ENCODE results near the gene FOXC1. TPM values are rescaled to one million over a fixed set of nuclear protein-coding genes. Genes with fewer than 3 reads are reported as not detected.

The FOXC1 gene
- total RNA-seq, 1 experiment from 2014 or later, result 6.7 TPM

DNA sequence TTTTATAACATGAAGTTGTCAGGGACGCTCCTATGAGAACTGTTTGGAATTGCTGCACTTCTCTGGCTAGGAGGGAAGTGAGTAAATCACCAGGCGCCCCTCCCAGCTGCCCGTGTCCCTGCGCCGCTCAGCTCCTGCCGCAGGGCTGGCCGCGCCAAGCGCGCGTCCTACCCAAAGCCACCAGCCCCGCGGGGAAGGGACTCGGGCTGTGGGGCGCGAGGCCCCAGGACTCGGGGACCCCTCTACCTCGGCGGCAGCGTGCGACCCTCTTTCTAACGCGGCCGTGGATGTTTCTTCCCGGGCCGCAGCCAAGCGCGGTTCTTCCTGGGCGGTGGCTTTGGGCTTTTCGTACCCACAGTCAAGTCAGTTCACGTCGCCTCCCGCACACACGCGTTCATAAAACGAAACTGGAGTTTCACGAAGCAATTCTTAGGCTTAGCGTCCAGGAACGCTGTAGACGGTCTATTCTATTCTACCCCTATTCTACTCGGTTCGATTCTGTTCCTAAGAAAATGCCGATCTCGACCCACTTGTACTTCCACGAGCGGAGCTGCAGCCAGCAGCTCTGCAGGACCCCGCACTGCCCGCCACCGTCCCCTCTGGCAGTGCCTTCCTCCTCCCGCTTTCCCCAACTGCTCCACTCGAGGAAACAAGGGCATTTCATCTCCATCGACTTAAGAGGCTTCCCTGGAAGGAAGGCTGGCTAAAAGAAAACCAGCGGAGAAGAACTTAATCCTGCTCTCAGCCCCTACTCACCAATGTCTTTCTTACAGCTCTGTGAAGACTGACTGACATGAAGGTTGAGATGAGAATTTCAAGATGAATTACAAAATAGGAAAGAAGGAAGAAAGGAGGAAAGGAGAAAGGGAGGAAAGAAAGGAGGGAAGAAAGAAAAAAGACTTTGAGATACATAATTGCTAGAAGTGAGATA is 15.4 kb downstream of the FOXC1 start:
- ATAC-seq (no peak), DNase-seq (ENCODE audit: low read depth, low spot score) (no peak)
- ChIA-PET CTCF (interaction anchor here (0.6 kb wide), 1 partner anchor 463 kb away, joined by 10 read pairs; no protein-coding TSS in a partner anchor), POLR2A (interaction anchor here (1.0 kb wide), 1 partner anchor 14 kb away, joined by 6 read pairs; no protein-coding TSS in a partner anchor)
- in situ Hi-C loops (cut with HindIII; ENCODE audit: low pct_unique_long_range_greater_than_20kb, low sequenced_read_pairs) (no loop called here), intact Hi-C loops (cut with micrococcal nuclease; ENCODE audit: unreplicated experiment) (no loop called here)
- H3K9me3 ChIP-seq (ENCODE audit: control insufficient read depth, insufficient read depth, low read depth, low read length), result no peaks in the 10 kb centered on the region
- H3K27me3 ChIP-seq (ENCODE audit: control insufficient read depth, insufficient read depth, low read length), result no peaks in the 10 kb centered on the region
- H3K4me1 ChIP-seq (ENCODE audit: control insufficient read depth, insufficient read depth, low read length), result no peaks in the 10 kb centered on the region
- no peaks in the 10 kb centered on the region for H3K36me3 ChIP-seq (ENCODE audit: control insufficient read depth, insufficient read depth, low read length)
- TF ChIP-seq, protein P1, sequence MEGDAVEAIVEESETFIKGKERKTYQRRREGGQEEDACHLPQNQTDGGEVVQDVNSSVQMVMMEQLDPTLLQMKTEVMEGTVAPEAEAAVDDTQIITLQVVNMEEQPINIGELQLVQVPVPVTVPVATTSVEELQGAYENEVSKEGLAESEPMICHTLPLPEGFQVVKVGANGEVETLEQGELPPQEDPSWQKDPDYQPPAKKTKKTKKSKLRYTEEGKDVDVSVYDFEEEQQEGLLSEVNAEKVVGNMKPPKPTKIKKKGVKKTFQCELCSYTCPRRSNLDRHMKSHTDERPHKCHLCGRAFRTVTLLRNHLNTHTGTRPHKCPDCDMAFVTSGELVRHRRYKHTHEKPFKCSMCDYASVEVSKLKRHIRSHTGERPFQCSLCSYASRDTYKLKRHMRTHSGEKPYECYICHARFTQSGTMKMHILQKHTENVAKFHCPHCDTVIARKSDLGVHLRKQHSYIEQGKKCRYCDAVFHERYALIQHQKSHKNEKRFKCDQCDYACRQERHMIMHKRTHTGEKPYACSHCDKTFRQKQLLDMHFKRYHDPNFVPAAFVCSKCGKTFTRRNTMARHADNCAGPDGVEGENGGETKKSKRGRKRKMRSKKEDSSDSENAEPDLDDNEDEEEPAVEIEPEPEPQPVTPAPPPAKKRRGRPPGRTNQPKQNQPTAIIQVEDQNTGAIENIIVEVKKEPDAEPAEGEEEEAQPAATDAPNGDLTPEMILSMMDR (IDR thresholded peaks at IDR 0.05), result no peak
- TF ChIP-seq POLR2AphosphoS5 (IDR thresholded peaks at IDR 0.05; ENCODE audit: low read depth, low read length) (no peak), TCF7L2 (IDR thresholded peaks at IDR 0.05; ENCODE audit: low read depth, low read length) (no peak), SIN3A (IDR thresholded peaks at IDR 0.05; ENCODE audit: borderline replicate concordance, insufficient read depth, low read depth, low read length) (no peak)
- TF ChIP-seq, protein P2, sequence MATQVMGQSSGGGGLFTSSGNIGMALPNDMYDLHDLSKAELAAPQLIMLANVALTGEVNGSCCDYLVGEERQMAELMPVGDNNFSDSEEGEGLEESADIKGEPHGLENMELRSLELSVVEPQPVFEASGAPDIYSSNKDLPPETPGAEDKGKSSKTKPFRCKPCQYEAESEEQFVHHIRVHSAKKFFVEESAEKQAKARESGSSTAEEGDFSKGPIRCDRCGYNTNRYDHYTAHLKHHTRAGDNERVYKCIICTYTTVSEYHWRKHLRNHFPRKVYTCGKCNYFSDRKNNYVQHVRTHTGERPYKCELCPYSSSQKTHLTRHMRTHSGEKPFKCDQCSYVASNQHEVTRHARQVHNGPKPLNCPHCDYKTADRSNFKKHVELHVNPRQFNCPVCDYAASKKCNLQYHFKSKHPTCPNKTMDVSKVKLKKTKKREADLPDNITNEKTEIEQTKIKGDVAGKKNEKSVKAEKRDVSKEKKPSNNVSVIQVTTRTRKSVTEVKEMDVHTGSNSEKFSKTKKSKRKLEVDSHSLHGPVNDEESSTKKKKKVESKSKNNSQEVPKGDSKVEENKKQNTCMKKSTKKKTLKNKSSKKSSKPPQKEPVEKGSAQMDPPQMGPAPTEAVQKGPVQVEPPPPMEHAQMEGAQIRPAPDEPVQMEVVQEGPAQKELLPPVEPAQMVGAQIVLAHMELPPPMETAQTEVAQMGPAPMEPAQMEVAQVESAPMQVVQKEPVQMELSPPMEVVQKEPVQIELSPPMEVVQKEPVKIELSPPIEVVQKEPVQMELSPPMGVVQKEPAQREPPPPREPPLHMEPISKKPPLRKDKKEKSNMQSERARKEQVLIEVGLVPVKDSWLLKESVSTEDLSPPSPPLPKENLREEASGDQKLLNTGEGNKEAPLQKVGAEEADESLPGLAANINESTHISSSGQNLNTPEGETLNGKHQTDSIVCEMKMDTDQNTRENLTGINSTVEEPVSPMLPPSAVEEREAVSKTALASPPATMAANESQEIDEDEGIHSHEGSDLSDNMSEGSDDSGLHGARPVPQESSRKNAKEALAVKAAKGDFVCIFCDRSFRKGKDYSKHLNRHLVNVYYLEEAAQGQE (IDR thresholded peaks at IDR 0.05; ENCODE audit: insufficient read depth in 1 of 2, low read depth in 2 of 2, low read length in 1 of 2), result no peak
- H3K4me3 ChIP-seq (ENCODE audit: low read depth in 2 of 2, low read length in 2 of 2), result no peak overlapping the region
- BruUV-seq (replicated peaks), result no TSS peak
- H3K27ac ChIP-seq (ENCODE audit: low read length), result no peak overlapping the region

DNA sequence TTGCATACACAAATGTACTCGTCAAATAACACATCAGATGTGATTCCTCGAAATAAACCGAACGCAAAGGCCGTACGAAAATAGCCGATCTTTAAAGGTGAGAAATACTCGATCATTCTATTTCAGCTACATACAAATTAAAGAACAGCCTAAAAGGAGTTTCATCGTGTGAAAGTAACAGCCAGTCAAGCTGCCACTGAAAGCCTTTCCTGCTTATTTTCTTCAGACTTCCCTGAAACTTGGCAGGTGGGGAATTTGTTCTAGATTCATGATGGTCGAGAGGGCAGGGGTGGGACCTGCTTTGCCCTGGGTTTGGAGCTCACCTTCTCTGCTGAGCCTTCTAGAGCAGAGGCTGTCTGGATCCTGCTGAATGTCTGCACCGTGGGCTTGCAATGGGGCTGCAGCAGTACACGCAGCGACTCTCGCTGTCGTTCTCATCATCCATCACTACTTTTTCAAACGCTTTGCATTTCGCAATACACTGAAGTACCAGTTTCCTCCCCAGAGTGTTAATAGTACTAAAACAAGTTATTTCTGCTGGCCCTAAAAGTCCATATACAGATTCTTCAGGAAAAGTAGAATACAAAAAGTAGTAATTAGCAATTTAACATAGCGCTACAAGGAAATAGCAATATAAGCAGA is 16.2 kb downstream of the FOXC1 start:
- no peak for DNase-seq (ENCODE audit: low read depth, low spot score)
- Histone ChIP-seq H3K27me3 (ENCODE audit: control insufficient read depth, insufficient read depth, low read length) (no peaks in the 10 kb centered on the region), H3K4me3 (ENCODE audit: low read depth in 2 of 2, low read length in 2 of 2) (no peak overlapping the region), H3K4me1 (ENCODE audit: control insufficient read depth, insufficient read depth, low read length) (no peaks in the 10 kb centered on the region), H3K9me3 (ENCODE audit: control insufficient read depth, insufficient read depth, low read depth, low read length) (no peaks in the 10 kb centered on the region), H3K27ac (ENCODE audit: low read length) (no peak overlapping the region), H3K36me3 (ENCODE audit: control insufficient read depth, insufficient read depth, low read length) (no peaks in the 10 kb centered on the region)
- in situ Hi-C loops (cut with HindIII; ENCODE audit: low pct_unique_long_range_greater_than_20kb, low sequenced_read_pairs) (no loop called here), intact Hi-C loops (cut with micrococcal nuclease; ENCODE audit: unreplicated experiment) (no loop called here)
- TF ChIP-seq POLR2AphosphoS5 (IDR thresholded peaks at IDR 0.05; ENCODE audit: low read depth, low read length), result no peak
- POLR2A ChIA-PET, result no interaction called here
- CTCF ChIA-PET, result no interaction called here
- BruUV-seq (replicated peaks), result no TSS peak
- ATAC-seq, result no peak

Measured in Panc1 (cell line).